CD14-positive monocyte (primary cell): ENCODE data around the gene IGLL1. TPM values are rescaled to one million over a fixed set of nuclear protein-coding genes. Genes with fewer than 3 reads are reported as not detected.
A peak's percentile ranks its signal among the peaks of the same experiment; 100 is the strongest.

Source experiments
- DNase-seq, 3 donors: peaks; one replicate each; pipeline ENCODE4 v3.0.0-alpha.2; 2011 to 2022
- H2AFZ ChIP-seq: 2 replicates; pipeline ENCODE4 v1.6.0; 2012; ENCODE audit warnings: mild to moderate bottlenecking, low read depth, low read length, inconsistent platforms; ENCODE audit not compliant: insufficient read depth, poor library complexity, severe bottlenecking
- H3K27ac ChIP-seq, 2 donors: 1 replicate in 1 of 2; 2 replicates in 1 of 2; pipeline ENCODE4 v1.5.1; 2012 to 2013; ENCODE audit warnings: low read length in 2 of 2, control low read depth in 1 of 2, inconsistent platforms in 1 of 2, low read depth in 1 of 2, mild to moderate bottlenecking in 1 of 2
- H3K27me3 ChIP-seq, 2 donors: one replicate each; pipeline versions ENCODE4 v1.6.0 to v1.6.1; 2011 to 2013; ENCODE audit warnings: low read length in 2 of 2; ENCODE audit not compliant: control insufficient read depth in 2 of 2, insufficient read depth in 2 of 2
- H3K36me3 ChIP-seq, 2 donors: replicated peaks in 1 of 2; 1 replicate in 1 of 2; 2 replicates in 1 of 2; pipeline versions ENCODE4 v1.5.1 to v1.6.1; 2012 to 2013; ENCODE audit warnings: low read length in 2 of 2, control low read depth in 1 of 2, inconsistent platforms in 1 of 2, mild to moderate bottlenecking in 1 of 2; ENCODE audit not compliant: insufficient read depth in 2 of 2, control insufficient read depth in 1 of 2
- H3K4me1 ChIP-seq, 2 donors: 1 replicate in 1 of 2; 2 replicates in 1 of 2; pipeline versions ENCODE4 v1.5.1 to v1.6.1; 2012 to 2013; ENCODE audit warnings: low read length in 2 of 2, control low read depth in 1 of 2, inconsistent platforms in 1 of 2, mild to moderate bottlenecking in 1 of 2, moderate library complexity in 1 of 2; ENCODE audit not compliant: insufficient read depth in 2 of 2, control insufficient read depth in 1 of 2
- H3K4me2 ChIP-seq: replicated peaks from 2 replicates; pipeline ENCODE3; 2012; ENCODE audit warnings: low read length, moderate library complexity, mild to moderate bottlenecking; ENCODE audit not compliant: poor library complexity, severe bottlenecking; ENCODE audit errors: extremely low read depth
- H3K4me3 ChIP-seq, 3 experiments: fragments of 200-600 bp in 1 of 3; sonication (generic) in 1 of 3; replicated peaks in 1 of 3; 1 replicate in 2 of 3; 2 replicates in 1 of 3; pipeline ENCODE4 v1.5.1; 2011 to 2013; ENCODE audit warnings: low read length in 3 of 3, mild to moderate bottlenecking in 3 of 3, control low read depth in 2 of 3, low read depth in 2 of 3, inconsistent platforms in 1 of 3, moderate library complexity in 1 of 3
- H3K79me2 ChIP-seq: 2 replicates; pipeline ENCODE4 v1.6.0; 2012; ENCODE audit warnings: mild to moderate bottlenecking, control low read depth, inconsistent platforms, low read length, moderate library complexity; ENCODE audit not compliant: insufficient read depth
- H3K9ac ChIP-seq: 2 replicates; pipeline ENCODE4 v1.6.0; 2017; ENCODE audit warnings: low read length, mild to moderate bottlenecking; ENCODE audit not compliant: insufficient read depth, poor library complexity, severe bottlenecking
- H3K9me3 ChIP-seq, 2 donors: replicated peaks in 1 of 2; 1 replicate in 1 of 2; 2 replicates in 1 of 2; pipeline versions ENCODE4 v1.5.1 to v1.6.1; 2012 to 2013; ENCODE audit warnings: low read length in 2 of 2, control low read depth in 1 of 2; ENCODE audit not compliant: control insufficient read depth in 1 of 2, insufficient read depth in 1 of 2
- H4K20me1 ChIP-seq: 2 replicates; pipeline ENCODE4 v1.6.0; 2012; ENCODE audit warnings: mild to moderate bottlenecking, low read length, control low read depth, moderate library complexity; ENCODE audit not compliant: insufficient read depth
- H3K27ac Mint-ChIP-seq, 7 donors: one replicate each; pipeline ENCODE4 v1.8.0; 2020; ENCODE audit warnings: mild to moderate bottlenecking in 7 of 7, mixed read lengths in 7 of 7, moderate library complexity in 6 of 7, inconsistent platforms in 2 of 7
- H3K27me3 Mint-ChIP-seq, 3 donors: one replicate each; pipeline ENCODE4 v1.8.0; 2021 to 2022; ENCODE audit warnings: low read depth in 3 of 3, mild to moderate bottlenecking in 3 of 3, mixed read lengths in 3 of 3, moderate library complexity in 3 of 3, inconsistent platforms in 1 of 3
- H3K36me3 Mint-ChIP-seq, 2 donors: one replicate each; pipeline ENCODE4 v1.8.0; 2020; ENCODE audit warnings: mixed read lengths in 2 of 2, inconsistent platforms in 1 of 2, mild to moderate bottlenecking in 1 of 2
- H3K4me1 Mint-ChIP-seq: one replicate; pipeline ENCODE4 v1.8.0; 2020; ENCODE audit warnings: mild to moderate bottlenecking, mixed read lengths
- H3K4me3 Mint-ChIP-seq, 2 donors: one replicate each; pipeline ENCODE4 v1.8.0; 2020; ENCODE audit warnings: mild to moderate bottlenecking in 2 of 2, mixed read lengths in 2 of 2, moderate library complexity in 1 of 2
- H3K9me3 Mint-ChIP-seq, 7 donors: one replicate each; pipeline ENCODE4 v1.8.0; 2020 to 2022; ENCODE audit warnings: mixed read lengths in 7 of 7, mild to moderate bottlenecking in 6 of 7, moderate library complexity in 6 of 7, inconsistent platforms in 2 of 7
- CTCF ChIP-seq: fragments of 200-600 bp; IDR thresholded peaks from one replicate; pipeline ENCODE4 v1.8.0; 2022; ENCODE audit warnings: antibody characterized with exemption, mild to moderate bottlenecking
- WGBS: methylation state at CpG from one replicate; pipeline ENCODE4 v1.1.5; 2013; ENCODE audit warnings: missing lambda C conversion rate; ENCODE audit not compliant: insufficient coverage; 5-methylcytosine and 5-hydroxymethylcytosine counted together
- intact Hi-C, 2 donors: fragments of 100-400 bp; cut with micrococcal nuclease; formaldehyde crosslinking; loops; one replicate each; pipeline versions ENCODE4 v1.15.0 to v1.15.1; 2023
- polyA plus RNA-seq, 3 donors: library from polyadenylated mRNA; depleted of rRNA in 1 of 3; unstranded in 2 of 3; stranded (reverse) in 1 of 3; fragments of 300-500 nt in 2 of 3; fragments of >200 nt in 1 of 3; fragmentation: Illumina TruSeq in 2 of 3; gene quantifications; 1 replicate in 2 of 3; 2 replicates in 1 of 3; pipeline ENCODE4 v1.2.3, GENCODE V29; 2012 to 2021

IGLL1 gene
- polyA plus RNA-seq, 3 donors, result not detected

GRCh38 chr22:23606204-23607131, 26.4 kb upstream of the IGLL1 start:
- no peaks in the 10 kb centered on the region for H3K27me3 ChIP-seq
- no peak for TF ChIP-seq CTCF
- no peaks in the 10 kb centered on the region for H3K4me1 ChIP-seq
- peak overlapping the region in 2 of 7 donors; percentile 35 for H3K27ac Mint-ChIP-seq
- H3K27me3 Mint-ChIP-seq, result peaks cover 0 to 2% (median 0%) of the 10 kb centered on the region in 3 donors
- H2AFZ ChIP-seq, result no peak overlapping the region
- no peaks in the 10 kb centered on the region for H3K9me3 Mint-ChIP-seq
- H3K4me3 Mint-ChIP-seq, result no peak overlapping the region
- no peaks in the 10 kb centered on the region for H3K4me1 Mint-ChIP-seq
- H3K4me2 ChIP-seq, result no peak overlapping the region
- no peak for DNase-seq
- no peaks in the 10 kb centered on the region for H3K9me3 ChIP-seq
- no peaks in the 10 kb centered on the region for H3K36me3 ChIP-seq
- H3K9ac ChIP-seq, result no peak overlapping the region
- intact Hi-C loops, result no loop called here
- no peaks in the 10 kb centered on the region for H3K79me2 ChIP-seq
- WGBS, result 88% methylated on average over 16 of the region's 20 CpGs
- peaks cover 0 to 3% of the 10 kb centered on the region in 2 donors for H3K36me3 Mint-ChIP-seq
- no peak overlapping the region for H3K27ac ChIP-seq
- H3K4me3 ChIP-seq, result no peak overlapping the region
- no peaks in the 10 kb centered on the region for H4K20me1 ChIP-seq

DNA sequence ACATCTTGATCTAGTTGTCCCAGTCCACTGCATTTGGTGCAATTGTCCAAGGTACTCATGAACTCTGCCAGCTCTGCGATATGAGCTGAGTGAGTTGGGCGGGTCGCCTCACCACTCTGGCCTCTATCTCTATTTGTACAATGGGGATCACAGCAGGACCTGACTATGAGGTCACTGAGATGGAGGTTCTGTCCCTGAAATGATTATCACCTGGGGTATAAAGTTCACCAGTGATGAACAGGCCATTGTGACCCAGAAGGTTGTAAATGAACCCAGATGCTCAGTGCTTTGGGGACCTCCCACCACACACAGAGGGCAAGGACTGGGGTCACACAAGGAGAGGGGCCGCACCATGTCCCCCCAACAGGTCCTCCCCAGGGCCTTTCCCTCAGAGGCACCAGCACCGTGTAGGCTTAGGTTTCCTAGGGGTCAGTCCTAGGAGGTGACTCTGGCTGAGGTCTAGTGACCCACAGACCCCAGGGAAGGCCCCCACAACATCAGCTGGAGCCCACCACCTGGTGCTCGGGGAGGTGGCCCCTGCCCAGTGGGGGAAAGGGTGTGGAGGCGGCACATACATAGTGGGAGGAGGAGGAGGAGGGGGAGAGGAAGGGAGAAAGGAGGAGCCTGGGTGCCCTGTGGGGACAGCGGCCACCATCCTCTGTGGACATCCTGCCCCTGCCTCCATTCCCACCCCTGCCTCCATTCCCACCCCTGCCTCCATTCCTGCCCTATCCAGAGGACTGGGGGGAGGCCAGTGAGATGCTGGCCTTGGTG, 25.0 kb upstream of the IGLL1 start:
- Histone ChIP-seq H3K9ac (no peak overlapping the region), H4K20me1 (no peaks in the 10 kb centered on the region), H3K9me3 (no peaks in the 10 kb centered on the region), H3K4me1 (no peaks in the 10 kb centered on the region), H3K4me2 (no peak overlapping the region), H3K79me2 (no peaks in the 10 kb centered on the region), H2AFZ (no peak overlapping the region), H3K4me3 (no peak overlapping the region), H3K36me3 (no peaks in the 10 kb centered on the region), H3K27ac (no peak overlapping the region), H3K27me3 (no peaks in the 10 kb centered on the region)
- no peaks in the 10 kb centered on the region for H3K4me1 Mint-ChIP-seq
- no peaks in the 10 kb centered on the region for H3K36me3 Mint-ChIP-seq
- DNase-seq, result no peak
- no peak overlapping the region for H3K4me3 Mint-ChIP-seq
- peaks cover 0 to 2% (median 0%) of the 10 kb centered on the region in 3 donors for H3K27me3 Mint-ChIP-seq
- peak overlapping the region in 1 of 7 donors; percentile 51 for H3K27ac Mint-ChIP-seq
- 95% methylated on average over 4 of the region's 8 CpGs for WGBS
- intact Hi-C loops, result no loop called here
- H3K9me3 Mint-ChIP-seq, result peaks cover 0 to 1% (median 0%) of the 10 kb centered on the region in 7 donors
- TF ChIP-seq CTCF, result no peak
